ENCODE data around the gene DDIAS.
"Not testable (repeated sequence)": the region's sequence is repeated elsewhere in the genome, so short reads cannot be mapped to it uniquely, and the experiment has no call there.

Gene DDIAS, protein sequence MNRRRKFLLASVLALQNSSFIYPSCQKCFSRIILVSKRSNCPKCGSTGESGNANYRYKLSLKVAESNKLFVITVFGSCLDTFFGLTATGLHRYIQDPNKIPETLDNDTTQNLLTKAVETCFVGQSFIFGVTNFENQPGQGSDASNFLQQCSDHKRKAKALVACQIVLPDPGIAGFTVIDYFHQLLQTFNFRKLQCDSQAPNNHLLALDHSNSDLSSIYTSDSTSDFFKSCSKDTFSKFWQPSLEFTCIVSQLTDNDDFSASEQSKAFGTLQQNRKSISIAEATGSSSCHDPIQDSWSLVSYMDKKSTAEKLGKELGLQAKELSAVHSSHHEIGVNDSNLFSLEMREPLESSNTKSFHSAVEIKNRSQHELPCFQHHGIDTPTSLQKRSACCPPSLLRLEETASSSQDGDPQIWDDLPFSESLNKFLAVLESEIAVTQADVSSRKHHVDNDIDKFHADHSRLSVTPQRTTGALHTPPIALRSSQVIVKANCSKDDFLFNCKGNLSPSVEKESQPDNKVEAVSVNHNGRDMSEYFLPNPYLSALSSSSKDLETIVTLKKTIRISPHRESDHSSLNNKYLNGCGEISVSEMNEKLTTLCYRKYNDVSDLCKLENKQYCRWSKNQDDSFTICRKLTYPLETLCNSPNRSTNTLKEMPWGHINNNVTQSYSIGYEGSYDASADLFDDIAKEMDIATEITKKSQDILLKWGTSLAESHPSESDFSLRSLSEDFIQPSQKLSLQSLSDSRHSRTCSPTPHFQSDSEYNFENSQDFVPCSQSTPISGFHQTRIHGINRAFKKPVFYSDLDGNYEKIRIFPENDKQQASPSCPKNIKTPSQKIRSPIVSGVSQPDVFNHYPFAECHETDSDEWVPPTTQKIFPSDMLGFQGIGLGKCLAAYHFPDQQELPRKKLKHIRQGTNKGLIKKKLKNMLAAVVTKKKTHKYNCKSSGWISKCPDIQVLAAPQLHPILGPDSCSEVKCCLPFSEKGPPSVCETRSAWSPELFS

DNA sequence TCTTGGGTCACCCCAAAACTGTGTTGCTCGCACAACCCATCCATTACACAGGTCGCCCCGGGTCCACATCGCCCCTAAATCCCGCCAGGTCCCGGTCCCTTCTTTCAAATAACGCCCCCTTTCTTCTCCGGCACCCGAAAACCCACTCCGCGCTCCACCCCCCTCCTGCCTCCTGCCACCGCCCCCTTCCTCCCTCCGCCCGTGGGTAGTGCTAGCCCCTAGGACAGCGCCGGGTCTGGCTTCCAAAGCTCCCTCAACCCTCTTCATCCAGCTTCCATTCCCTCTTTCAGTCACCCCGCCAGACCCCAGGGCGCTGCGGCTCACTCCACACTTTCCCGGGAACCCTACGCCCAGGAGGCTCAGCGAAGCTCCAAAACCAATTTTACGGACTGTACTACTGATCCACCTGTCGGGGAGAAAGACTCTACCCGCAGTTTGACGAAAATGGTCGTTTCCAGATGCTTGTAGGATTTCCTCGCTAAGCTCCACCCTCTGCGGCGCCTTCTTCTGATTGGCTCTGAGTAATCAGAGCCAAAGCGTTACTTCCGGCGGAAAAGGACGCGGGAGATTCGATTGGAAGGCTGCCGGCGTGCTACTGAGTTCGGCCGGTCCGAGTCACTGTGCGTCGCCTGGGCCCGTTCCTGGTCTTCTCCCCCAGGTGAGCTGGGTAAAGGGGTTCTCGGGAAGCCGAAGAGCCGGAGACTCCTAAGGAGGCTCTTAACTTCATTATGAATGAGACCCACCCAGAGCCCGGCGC lies at the start of gene DDIAS:
TSS of gene DDIAS (plus strand) at position 572 of the 757 bp plus-strand sequence. CDS start 13,003 bp downstream, outside the sequence.
- peak; percentile 98 for DNase-seq (ENCODE audit: low read depth, low spot score)

DNA sequence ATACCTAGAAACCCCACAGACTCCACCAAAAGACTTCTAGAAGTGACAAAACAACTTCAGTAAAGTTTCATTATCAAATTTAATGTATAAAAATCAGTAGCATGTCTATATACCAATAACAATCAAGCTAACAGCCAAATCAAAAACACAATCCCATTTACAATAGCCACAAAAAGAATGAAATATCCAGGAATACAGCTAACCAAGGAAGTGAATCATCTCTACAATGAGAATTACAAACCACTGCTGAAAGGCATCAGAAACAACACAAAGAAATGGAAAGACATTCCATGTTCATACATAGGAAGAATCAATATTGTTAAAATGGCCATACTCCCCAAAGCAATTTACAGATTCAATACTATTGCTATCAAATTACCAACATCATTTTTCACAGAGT lies 47.3 kb upstream of the DDIAS start:
- DNase-seq (ENCODE audit: low read depth, low spot score) = no peak

DNA sequence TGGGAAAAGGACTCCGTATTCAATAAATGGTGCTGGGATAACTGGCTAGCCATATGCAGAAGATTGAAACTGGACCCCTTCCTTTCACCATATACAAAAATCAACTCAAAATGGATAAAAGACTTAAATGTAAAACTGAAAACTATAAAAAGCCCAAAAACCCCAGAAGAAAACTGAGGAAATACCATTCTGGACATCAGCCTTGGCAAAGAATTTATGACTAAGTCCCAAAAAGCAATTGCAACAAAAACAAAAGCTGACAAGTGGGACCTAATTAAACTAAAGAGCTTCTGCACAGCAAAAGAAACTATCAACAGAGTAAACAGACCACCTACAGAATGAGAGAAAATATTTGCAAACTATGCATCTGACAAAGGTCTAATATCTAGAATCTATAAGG lies 46.6 kb upstream of the DDIAS start:
- not testable (repeated sequence) for DNase-seq (ENCODE audit: low read depth, low spot score)

DNA sequence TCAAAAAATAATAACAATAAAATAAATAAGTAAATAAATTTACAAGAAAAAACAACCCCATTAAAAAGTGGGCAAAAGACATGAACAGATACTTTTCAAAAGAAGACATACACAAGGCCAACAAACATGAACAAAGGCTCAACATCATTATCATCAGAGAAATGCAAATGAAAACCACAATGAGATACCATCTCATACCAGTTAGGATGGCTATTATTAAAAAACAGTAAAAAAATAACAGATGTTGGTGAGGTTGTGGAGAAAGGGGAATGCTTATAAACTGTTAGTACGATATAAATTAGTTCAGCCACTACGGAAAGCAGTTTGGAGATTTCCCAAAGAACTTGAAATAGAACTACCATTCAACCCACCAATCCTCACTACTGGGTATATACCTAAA lies 45.9 kb upstream of the DDIAS start:
- DNase-seq (ENCODE audit: low read depth, low spot score) = no peak

DNA sequence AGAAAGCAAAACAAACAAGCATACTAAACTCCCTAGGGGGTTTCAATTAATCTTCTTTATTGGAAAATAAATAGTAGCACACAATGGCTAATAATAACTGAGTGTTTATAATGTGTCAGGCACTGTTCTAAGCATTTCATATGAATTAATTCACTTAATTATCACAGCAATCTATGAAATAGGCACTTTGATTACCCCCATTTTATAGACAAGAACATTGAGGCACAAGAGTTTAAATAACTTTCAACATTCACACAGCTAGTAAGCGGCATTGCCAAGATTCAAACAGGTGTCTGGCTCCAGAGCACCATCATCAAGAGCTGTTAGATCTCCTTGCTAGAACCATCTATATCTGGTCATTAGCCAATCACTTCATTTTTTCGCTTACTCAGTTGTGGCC lies 44.4 kb upstream of the DDIAS start:
- DNase-seq (ENCODE audit: low read depth, low spot score) = no peak

DNA sequence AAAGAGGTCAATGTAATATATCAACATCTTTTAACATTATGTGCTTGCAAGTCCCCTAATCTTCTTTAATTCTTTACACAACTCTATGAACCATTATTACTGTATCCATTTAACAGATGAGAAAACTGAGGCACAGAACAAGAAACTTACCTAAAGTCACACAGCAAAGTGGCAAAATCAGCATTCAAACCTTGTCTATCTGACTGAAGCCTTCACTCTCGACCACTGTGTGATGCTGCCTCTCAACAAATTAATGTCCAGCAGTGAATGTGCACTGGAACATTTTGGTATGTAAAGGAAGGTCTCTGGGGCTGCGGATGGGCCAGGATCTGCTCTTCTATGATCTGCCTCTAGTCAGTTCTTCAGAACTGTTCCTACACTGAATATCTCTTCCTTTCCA lies 43.4 kb upstream of the DDIAS start:
- no peak for DNase-seq (ENCODE audit: low read depth, low spot score)

DNA sequence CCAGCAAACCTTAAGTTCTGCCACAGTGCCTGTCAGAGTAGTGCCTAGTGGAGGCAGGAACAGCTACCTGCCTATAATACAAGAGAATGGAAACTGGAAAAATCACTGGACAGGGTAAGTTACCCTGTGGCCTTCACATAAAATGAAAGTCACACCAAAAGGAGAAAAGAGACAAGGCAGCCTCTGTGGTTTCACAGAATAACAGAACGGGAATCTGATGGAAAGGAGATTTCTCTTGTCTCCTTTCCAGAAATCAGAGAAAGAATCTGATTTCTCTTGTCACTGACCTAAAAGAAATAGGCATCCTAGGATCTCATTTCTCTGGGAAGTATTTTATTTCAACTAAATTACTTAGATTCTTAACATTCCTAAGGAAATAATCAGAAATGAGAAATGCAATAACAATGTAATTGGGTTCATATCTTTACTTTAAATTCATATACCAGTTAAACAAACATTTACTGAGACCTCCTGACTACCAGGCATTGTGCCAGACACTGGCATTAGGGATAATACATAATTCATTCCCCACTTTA lies 42.9 kb upstream of the DDIAS start:
- DNase-seq (ENCODE audit: low read depth, low spot score) = no peak

DNA sequence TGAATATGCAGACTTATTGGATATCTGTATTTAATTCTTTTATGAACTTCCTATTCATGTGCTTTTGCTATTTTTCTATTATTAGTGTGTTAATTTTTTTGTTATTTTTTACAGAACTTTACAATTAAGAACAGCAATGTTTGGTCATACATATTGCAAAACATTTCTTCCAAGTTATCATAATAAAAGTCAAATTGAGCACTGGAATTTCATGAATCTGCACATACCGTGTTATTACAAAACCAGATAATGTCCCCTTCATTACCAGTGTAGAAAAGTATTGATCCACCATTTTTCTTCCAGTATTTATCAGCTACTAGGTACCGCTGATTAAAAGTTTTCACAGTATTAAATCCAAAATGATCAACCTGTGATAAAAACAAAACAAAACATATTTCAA lies 41.8 kb upstream of the DDIAS start:
- DNase-seq (ENCODE audit: low read depth, low spot score) = no peak

DNA sequence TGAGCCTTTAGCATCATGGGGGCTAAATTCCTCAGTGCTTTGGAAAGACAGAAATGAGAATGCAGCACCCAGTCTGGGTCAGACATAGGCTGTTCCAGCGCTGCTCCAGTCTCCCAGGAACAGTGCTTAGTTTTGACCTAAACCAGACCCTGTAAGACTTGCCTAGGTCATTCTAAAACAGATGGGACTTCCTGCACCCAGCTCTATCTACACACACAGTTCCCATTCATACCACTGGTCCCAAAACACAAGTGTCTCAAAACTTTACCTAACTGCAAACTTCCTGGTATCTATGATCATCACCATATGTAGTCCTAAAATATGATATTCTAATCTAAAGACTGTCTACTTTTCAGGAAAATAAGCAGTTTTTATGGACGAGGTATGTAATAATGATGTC lies 39.2 kb upstream of the DDIAS start:
- DNase-seq (ENCODE audit: low read depth, low spot score) = no peak

DNA sequence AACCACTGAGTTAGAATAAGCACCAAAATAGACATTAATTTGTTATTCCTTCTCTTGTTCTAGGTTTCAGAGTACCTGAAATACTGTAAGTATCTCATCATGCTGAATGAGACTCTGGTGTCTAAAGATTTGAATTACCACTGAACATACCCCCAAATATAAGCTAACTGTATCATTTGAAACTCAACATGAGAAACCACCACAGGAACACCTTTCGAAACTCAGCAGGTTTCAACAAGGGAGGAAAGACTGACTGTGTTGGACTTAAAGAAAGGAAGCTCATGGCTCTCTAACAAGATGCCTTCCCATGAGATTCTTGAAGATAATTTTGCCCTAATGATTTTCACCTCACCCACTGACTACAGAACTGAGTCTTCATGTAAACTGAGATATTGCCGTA lies 38.3 kb upstream of the DDIAS start:
- DNase-seq (ENCODE audit: low read depth, low spot score) = no peak

DNA sequence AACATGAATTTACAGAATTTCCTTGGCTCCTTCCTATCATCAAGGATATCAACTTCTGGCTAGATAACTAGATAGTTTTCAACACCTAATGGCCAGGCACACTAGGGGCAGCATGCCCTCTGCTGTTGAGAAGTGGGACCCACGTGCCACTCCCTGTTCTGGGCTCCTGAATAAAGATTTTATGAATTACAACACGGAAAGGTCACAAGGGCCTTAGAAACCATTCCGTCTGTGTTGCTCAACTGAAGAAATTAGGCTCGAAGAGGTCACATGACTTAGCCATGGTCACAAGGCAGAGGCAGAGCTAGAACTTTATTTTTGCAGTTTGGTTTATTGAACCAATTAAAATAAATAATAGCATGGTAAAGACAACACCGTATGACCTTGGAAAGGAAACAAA lies 37.3 kb upstream of the DDIAS start:
- peak; percentile 34 for DNase-seq (ENCODE audit: low read depth, low spot score)

DNA sequence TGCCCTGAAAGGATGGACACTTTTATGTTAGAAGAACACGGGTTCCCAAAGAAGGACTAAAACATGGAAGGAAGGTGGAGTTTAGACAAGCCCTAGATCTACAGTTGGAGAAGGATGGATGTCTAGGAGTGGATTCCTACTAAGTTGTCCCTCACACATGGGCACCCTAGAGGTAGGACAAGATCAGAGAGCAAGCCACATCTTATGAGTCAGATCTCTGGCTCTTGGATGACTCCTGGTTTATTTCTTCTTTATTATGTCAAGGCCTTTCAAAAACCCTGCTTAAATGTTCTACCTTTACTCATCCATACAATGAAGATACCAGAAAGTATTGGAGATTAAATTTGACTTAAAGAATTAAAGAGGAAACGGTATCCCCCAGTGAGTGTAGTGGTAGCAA lies 35.7 kb upstream of the DDIAS start:
- DNase-seq (ENCODE audit: low read depth, low spot score) = no peak

DNA sequence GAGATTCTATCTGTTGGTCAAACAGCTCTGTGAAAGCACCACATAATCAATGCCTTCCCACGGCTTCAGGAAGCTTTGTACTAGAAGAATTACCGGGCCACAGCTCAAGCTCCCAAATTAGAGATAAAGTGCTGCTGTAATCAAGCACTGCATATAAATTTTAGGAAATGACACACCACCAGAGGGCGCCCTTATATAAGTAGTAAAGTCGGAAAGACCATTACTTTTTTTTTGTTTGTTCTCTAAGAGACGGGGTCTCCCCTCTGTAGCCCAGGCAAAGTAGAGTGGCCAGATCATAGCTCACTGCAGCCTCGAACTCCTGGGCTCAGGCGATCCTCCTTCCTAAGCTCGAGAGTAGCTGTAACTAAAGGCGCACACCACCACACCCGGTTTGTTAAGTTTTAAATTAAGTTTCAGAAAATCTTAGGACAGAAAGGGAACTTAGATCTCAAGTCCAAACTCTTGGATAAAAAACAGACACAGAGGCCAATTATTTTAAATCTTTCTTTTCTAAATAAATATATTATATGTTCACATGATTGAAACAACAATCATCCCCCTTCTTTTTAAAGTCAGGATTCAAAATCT lies 33.9 kb upstream of the DDIAS start:
- DNase-seq (ENCODE audit: low read depth, low spot score) = peak; percentile 67

DNA sequence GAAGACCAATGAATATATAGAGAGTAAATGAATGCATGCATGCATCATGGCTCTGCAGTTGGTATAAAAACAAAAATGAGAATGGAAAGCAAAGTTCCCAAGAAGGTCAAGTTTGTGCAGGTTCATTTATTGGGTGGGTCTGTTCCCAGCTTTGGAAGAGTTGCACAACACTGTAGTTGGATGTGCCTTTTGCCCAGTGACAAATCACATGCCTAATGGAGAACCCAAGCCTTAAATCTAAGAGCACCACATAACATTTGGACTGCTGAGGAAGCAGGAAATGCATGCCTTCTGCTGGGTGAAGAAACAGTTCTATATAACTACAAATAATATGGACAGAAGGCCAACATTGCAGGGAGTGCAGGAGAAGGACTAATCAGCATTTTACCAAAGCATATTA lies 31.9 kb upstream of the DDIAS start:
- DNase-seq (ENCODE audit: low read depth, low spot score) = no peak

DNA sequence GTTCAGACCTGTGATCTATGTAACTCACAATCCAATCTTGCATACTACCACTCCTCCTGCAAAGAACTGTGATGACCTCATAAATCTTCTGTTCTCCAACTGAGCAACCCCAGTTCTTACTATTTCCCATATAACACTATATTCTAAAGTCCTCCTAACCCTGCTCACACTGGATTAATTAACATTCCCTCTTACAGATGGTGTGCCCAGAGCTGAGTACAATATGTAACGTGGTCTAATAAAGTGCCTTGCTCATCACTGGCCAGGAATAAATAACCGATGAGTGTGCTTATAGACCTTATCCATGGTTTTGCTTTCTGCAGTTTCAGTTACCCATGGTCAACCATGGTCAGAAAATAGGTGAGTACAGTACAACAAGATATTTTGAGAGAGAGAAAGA lies 29.9 kb upstream of the DDIAS start:
- DNase-seq (ENCODE audit: low read depth, low spot score) = no peak

DNA sequence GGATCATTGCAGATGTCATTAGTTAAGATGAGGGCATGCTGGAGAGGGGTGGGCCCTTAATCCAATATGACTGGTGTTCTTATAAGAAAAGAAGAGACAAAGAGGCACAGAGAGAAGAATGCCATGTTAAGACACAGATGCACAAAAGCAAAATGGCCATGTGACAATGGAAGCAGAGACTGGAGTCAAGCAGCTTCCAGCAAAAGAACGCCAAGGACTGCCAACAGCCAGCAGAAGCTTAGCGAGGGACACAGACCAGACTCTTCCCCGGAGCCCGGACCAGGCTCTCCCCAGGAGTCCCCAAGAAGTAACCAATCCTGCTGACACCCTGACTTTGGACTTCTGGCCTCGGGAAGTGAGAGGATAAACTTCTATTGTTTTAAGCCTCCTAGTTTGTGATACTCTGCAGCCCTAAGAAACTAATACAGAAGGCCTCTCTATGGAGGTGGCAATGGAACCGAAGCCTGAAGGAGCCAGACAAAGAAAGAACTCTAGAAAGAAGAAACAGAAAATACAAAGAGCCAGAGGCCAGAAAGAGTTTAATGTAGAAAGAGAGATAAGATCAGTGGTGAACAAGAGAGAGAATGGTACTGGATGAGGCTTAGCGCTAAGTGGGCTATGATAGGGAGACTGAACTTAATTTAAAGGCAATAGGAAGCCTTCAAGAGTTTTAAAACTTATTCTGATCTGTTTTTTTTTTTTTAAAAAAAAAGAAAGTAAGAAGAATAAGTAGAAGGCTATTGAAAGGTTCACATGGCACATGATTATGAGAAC lies 29.0 kb upstream of the DDIAS start:
- DNase-seq (ENCODE audit: low read depth, low spot score) = peak; percentile 22

DNA sequence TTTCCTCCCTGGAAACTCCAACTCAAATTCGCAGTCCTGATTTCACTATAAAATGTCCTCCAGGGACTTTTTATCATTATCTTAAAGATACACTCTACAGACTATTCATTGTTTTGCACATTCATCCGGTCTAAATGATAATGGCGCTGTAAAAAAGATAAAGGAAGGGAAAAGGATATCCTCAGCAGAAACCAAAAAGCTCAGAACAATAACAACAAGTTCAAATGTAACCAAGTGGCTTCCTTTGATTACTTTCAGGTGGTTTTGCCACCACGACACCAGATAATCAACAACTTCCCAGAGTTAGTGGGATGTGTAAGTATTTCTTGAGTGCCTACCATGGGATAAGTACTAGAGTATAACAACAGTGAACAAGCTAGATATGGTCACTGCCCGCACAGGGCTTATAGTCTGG lies 27.6 kb upstream of the DDIAS start:
- no peak for DNase-seq (ENCODE audit: low read depth, low spot score)

DNA sequence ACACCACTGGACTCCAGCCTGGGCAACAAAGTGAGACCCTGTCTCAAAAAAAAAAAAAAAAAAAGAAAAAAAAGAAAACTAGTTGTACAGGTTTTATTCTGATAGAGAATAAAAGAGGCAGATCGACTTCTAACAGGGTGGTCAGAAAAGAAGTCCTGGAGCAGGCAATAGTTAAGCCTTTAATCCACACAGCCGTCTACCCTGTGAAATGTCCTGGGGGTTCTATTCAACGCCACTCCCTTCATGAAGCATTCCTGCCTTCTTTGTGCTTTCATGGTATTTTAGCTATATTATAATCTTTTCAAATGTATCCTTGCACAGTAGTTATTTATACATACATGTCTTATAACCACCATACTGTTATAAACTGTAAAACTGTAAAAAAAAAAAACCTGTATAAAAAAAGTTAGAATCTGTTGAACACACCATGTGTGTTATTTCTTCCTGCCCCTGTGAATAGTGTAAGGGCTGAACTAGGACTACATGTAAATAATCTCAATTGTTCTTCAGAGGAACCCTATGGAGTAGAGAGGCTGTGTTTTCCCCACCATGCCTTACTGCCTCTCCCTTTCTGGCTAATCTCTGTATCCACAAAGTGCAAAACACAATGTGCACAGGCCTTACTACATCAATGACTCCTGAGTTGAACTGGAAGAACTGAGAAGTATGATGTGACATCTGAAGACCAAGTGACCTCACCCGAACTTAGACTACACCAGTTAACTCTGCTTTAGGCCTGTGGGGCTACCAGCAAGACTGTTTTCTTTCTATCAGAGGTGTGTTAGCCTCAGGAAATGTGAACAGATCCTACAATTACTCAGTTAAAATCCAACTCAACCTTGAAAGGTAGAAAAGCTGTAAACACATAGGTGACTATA lies 26.7 kb upstream of the DDIAS start:
- DNase-seq (ENCODE audit: low read depth, low spot score) = peak; percentile 23

DNA sequence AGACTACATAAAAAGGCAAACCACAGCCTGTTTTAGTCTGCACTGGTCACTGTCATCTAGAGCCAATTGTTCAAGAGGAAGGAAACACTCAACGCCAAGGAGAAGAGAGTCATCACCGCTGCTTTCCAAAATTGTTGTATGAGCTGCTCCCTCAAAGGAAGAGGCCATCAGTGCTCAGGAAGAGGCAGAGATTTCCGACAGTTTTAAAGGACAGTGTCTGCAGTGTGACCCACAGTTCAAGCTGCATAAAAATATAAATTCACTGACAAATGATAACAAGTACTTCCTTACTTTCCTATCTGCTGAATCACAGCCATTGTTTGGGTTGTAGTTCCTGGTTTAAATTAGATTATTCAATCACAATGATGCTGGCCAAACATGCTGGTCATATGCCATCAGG lies 17.7 kb upstream of the DDIAS start:
- DNase-seq (ENCODE audit: low read depth, low spot score) = no peak

Data from ELF-1 (cell line).